GM12872 (cell line): ENCODE data around the gene KRTAP21-3.
"Not testable (repeated sequence)": the region's sequence is repeated elsewhere in the genome, so short reads cannot be mapped to it uniquely, and the experiment has no call there.

Experiments used
- TF ChIP-seq, protein P1 (sequence below): IDR thresholded peaks from 3 replicates; pipeline ENCODE4 v1.5.1; 2011; ENCODE audit warnings: low read depth, mild to moderate bottlenecking, low read length, moderate library complexity; ENCODE audit not compliant: insufficient read depth

The KRTAP21-3 gene

GRCh38 chr21:30718239-30718909, at the start of gene KRTAP21-3:
KRTAP21-3 (minus strand) TSS chr21:30718777; CDS start chr21:30718759, 18 bp downstream.
- TF ChIP-seq, protein P1, sequence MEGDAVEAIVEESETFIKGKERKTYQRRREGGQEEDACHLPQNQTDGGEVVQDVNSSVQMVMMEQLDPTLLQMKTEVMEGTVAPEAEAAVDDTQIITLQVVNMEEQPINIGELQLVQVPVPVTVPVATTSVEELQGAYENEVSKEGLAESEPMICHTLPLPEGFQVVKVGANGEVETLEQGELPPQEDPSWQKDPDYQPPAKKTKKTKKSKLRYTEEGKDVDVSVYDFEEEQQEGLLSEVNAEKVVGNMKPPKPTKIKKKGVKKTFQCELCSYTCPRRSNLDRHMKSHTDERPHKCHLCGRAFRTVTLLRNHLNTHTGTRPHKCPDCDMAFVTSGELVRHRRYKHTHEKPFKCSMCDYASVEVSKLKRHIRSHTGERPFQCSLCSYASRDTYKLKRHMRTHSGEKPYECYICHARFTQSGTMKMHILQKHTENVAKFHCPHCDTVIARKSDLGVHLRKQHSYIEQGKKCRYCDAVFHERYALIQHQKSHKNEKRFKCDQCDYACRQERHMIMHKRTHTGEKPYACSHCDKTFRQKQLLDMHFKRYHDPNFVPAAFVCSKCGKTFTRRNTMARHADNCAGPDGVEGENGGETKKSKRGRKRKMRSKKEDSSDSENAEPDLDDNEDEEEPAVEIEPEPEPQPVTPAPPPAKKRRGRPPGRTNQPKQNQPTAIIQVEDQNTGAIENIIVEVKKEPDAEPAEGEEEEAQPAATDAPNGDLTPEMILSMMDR: no peak

DNA sequence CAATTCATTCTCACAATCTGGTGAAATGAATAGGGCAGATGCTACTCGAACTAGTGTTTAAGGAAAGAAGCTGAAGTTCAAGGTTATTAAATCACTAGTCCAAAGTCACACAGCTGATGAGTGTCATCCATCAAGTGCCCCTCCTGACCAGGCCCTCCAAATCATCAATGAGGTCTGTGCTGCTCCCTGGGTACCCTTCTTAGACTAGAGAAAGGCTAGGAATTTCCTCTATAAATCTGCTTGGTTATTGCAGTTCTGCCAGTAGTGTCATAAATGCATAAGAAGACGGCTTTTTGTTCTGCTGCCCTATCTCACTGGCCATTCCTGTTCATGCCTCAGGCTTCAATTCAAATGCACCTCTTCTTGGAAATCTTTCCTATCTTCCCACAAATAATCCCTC, 42.2 kb upstream of the KRTAP21-3 start:
- TF ChIP-seq, protein P1: no peak

DNA sequence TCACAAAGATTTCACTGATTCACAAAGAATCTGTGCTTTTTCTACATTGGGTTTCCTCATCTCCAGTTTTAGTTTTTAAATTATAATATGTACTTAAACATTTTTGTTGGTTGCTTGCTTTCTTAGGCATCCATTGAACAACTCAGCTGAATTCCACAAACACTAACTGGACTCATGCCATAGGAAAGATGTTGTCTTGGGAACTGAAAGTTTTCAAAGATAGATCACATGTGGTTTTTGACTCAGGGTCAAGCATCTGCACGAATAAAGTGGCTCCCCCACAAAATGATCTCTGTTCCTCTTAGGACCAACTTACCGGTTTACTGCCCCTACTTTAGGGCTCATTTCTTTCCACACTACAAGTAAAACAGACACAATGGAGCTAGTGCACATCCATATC, 39.7 kb upstream of the KRTAP21-3 start:
- TF ChIP-seq, protein P1: no peak

- TF ChIP-seq, protein P1: not testable (repeated sequence)
Measured at GRCh38 chr21:30755328-30755727, 36.8 kb upstream of the KRTAP21-3 start, which contains the start of gene KRTAP21-1. KRTAP21-1 (minus strand) TSS chr21:30755428; CDS start chr21:30755378, 50 bp downstream.

- TF ChIP-seq, protein P1: no peak
Measured at GRCh38 chr21:30747159-30747558, 28.6 kb upstream of the KRTAP21-3 start, which contains the start of gene KRTAP21-2. KRTAP21-2 (minus strand) TSS chr21:30747259; CDS start chr21:30747202, 57 bp downstream.

- TF ChIP-seq, protein P1: no peak
Measured at GRCh38 chr21:30740462-30740861, 21.9 kb upstream of the KRTAP21-3 start.

- TF ChIP-seq, protein P1: no peak
Measured at GRCh38 chr21:30733026-30733425, 14.4 kb upstream of the KRTAP21-3 start.
